Activated CD8-positive, alpha-beta memory T cell treated with anti-CD3 and anti-CD28 coated beads, Interleukin-2, amount 50 U/mL, for 24 hours (primary cell): ENCODE data around the gene B4GALT4.
"Not testable (repeated sequence)": the region's sequence is repeated elsewhere in the genome, so short reads cannot be mapped to it uniquely, and the experiment has no call there.

Experiments
- DNase-seq: peaks from one replicate; pipeline ENCODE4 v3.0.0-alpha.2; 2020; ENCODE audit errors: extremely low read depth

B4GALT4 gene, protein sequence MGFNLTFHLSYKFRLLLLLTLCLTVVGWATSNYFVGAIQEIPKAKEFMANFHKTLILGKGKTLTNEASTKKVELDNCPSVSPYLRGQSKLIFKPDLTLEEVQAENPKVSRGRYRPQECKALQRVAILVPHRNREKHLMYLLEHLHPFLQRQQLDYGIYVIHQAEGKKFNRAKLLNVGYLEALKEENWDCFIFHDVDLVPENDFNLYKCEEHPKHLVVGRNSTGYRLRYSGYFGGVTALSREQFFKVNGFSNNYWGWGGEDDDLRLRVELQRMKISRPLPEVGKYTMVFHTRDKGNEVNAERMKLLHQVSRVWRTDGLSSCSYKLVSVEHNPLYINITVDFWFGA

GRCh38 chr3:119240591-119241434 is at the start of gene B4GALT4:
Gene B4GALT4, minus strand, starts transcription at chr3:119240878. Its CDS starts 10,779 bp downstream, at chr3:119230099.
- no peak for DNase-seq

DNA sequence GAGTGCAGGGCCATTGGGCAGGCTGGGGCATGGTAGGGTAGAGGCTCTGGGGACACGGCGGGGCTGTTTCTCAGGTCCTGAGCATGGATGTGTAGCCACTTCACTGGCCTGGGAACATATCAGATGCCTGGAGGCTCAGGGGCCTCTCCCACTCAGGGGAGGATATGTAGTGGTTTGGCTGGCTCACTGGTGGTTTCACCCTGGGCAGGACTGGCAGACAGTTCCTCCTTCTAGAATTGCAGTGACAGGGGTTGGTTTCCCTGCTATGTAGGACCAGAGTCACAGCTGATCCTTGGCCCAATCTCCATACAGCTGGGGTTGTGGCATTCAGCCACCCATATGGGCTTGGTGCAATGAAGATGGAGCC is 48.7 kb upstream of the B4GALT4 start:
- DNase-seq = no peak

- DNase-seq = no peak
Observed at GRCh38 chr3:119288669-119289403, 48.2 kb upstream of the B4GALT4 start.

GRCh38 chr3:119279584-119280243 is 39.0 kb upstream of the B4GALT4 start:
- no peak for DNase-seq

- DNase-seq = no peak
Observed at GRCh38 chr3:119279101-119279554, 38.5 kb upstream of the B4GALT4 start.

DNA sequence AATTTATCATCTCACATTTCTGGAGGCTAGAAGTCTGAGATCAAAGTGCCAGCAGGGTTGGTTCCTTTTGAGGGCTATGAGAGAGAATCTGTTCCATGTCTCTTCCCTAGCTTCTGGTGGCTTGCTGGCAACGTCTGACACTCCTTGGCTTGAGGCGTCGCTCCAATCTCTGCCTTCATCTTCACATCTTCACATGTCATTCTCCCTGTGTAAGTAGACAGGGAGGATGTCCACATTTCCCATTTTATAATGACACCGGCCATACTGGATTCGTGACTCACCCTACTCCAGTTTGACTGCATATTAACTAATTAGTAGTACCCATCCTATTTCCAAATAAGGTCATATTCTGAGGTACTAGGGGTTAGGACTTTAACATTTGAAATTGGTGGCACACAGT is 36.0 kb upstream of the B4GALT4 start:
- no peak for DNase-seq

DNA sequence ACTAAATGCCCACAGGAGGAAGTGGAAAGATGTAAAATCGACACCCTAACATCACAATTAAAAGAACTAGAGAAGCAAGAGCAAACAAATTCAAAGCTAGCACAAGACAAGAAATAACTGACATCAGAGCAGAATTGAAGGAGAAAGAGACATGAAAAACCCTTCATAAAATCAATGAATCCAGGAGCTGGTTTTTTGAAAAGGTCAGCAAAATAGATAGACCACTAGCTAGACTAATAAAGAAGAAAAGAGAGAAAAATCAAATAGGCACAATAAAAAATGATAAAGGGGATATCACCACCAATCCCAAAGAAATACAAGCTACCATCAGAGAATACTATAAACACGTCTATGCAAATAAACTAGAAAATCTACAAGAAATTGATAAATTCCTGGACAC is 29.5 kb upstream of the B4GALT4 start:
- DNase-seq = not testable (repeated sequence)

DNA sequence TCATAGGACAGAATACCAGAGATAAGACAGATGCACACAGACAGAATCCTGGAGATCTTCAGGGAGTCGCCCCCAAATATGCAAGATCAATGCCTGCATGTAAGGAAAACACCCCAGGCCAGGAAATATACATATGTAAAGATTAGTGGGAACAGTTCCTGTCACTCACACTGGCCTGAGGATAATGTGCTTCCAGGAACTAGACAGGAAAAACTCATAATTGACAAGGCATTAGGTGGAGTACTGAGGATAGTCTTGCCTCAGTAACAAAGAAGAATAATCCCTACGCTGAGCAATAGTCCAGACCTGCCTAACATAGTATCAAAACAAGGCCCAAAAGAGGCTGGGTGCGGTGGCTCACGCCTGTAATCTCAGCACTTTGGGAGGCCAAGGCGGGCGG is 20.4 kb upstream of the B4GALT4 start:
- no peak for DNase-seq

DNA sequence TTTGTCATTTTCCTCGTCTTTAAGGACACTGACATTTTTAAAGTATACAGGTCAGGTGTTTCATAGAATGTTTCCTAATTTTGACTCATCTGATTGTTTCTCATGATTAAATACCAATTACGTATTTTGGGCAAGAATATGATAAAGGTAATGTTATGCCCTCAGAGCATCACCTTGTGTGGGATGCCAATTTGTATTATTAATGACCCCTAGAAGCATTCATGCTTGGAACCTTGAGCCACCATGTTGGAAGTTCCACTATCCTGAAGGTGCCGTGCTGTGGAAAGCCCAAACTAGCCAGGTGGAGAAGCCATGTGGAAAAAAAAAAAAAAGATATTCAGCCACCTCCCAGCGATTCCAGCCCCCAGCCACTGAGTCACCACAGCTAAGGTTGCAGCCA is 19.1 kb upstream of the B4GALT4 start:
- DNase-seq = no peak

GRCh38 chr3:119258915-119259314 is 18.2 kb upstream of the B4GALT4 start:
- no peak for DNase-seq

- DNase-seq = no peak
Observed at GRCh38 chr3:119257654-119258410, 17.2 kb upstream of the B4GALT4 start.

DNA sequence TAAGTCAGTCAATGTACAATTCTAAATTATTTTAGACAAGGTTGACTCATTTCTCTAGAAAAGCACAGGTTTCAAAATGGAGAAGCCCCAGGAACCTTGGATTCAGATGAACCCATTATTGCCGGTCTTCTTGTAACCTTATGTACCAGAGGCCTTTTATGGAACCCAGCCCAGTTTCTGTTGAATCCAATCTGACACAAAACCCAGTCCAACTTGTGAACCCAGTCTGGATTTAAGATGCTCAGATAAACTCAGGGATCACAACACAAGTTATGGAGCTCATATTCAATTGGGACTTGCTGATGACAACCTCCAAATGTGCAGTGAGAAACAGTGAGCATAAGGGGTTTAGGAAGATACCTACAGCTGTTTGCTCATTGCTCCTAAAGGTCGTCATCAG is 16.4 kb upstream of the B4GALT4 start:
- DNase-seq = no peak

DNA sequence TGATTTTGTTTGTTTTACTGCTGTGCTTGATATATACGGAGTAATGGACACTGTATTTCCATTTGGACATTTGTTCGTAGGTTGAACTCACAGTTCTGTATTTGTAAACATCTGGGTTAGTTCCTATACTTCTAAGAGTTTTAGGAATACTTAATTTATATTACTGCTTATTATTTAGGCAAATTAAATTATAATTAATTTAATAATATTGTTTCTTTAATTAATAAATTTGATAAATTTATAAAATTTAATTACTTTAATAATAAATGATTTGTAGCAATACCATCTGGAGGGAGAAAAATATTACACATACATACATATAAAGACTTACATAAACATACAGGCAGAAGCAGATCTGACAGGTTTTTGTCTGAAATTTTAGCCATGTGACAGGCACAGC is 14.5 kb upstream of the B4GALT4 start:
- DNase-seq = no peak

GRCh38 chr3:119245778-119246177 is 5.1 kb upstream of the B4GALT4 start:
- no peak for DNase-seq

- DNase-seq = no peak
Observed at GRCh38 chr3:119243712-119244111, 3.0 kb upstream of the B4GALT4 start.

DNA sequence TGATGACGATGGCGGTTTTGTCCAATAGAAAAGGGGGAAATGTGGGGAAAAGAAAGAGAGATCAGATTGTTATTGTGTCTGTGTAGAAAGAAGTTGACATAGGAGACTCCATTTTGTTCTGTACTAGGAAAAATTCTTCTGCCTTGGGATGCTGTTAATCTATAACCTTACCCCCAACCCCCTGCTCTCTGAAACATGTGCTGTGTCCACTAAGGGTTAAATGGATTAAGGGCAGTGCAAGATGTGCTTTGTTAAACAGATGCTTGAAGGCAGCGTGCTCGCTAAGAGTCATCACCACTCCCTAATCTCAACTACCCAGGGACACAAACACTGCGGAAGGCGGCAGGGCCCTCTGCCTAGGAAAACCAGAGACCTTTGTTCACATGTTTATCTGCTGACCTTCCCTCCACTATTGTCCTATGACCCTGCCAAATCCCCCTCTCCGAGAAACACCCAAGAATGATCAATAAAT is 2.4 kb upstream of the B4GALT4 start:
- not testable (repeated sequence) for DNase-seq

DNA sequence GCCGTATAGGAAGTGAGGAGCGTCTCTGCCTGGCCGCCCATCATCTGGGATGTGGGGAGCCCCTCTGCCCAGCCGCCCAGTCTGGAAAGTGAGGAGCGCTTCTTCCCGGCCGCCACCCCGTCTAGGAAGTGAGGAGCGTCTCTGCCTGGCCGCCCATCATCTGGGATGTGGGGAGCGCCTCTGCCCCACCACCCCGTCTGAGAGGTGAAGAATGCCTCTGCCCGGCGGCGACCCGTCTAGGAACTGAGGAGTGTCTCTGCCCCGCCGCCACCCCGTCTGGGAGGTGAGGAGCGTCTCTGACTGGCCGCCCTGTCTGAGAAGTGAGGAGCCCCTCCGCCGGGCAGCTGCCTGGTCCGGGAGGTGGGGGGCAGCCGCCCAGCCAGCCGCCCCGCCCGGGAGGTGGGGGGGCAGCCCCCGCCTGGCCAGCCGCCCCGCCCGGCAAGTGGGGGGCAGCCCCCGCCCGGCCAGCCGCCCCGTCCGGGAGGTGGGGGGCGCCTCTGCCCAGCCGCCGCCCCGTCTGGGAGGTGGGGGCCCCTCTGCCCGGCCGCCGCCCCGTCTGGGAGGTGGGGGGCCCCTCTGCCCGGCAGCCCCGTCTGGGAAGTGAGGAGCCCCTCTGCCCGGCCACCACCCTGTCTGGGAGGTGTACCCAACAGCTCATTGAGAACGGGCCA is 1.8 kb upstream of the B4GALT4 start:
- not testable (repeated sequence) for DNase-seq

GRCh38 chr3:119240101-119240590 is 532 bp downstream of the B4GALT4 start:
- no peak for DNase-seq

DNA sequence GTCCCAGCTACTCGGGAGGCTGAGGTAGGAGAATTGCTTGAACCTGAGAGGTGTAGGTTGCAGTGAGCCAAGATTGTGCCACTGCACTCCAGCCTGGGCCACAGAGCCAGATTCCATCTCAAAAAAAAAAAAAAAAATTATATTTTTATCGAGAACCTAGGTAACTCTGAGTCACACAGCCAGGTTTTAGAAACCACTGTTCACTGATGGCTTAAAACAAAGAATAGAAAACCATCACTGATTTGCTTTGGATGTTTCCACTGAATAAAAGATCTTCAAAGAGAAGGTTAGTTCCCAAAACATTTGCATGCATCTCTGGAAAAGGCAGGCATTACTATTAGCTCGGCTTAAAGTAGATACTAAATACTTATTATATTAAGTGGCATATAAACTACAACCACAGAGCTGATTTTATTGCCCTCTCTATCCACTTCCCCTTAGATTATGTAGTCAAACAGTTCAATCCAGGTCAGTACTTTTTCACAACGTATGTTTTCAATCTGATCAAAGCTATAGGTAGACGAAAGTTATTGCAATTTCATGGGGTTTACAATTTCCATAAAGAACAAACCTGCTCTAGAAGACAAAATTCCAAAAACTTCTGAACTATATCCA is 1.4 kb downstream of the B4GALT4 start:
- DNase-seq = no peak

- DNase-seq = no peak
Observed at GRCh38 chr3:119238363-119238762, 2.3 kb downstream of the B4GALT4 start.
